Left hindlimb (tissue), 1 donor: ENCODE measurements around the gene SHC1.

Experiments
- DNase-seq: peaks from one replicate; pipeline ENCODE4 v3.0.0-alpha.2; 2018

The SHC1 gene

DNA sequence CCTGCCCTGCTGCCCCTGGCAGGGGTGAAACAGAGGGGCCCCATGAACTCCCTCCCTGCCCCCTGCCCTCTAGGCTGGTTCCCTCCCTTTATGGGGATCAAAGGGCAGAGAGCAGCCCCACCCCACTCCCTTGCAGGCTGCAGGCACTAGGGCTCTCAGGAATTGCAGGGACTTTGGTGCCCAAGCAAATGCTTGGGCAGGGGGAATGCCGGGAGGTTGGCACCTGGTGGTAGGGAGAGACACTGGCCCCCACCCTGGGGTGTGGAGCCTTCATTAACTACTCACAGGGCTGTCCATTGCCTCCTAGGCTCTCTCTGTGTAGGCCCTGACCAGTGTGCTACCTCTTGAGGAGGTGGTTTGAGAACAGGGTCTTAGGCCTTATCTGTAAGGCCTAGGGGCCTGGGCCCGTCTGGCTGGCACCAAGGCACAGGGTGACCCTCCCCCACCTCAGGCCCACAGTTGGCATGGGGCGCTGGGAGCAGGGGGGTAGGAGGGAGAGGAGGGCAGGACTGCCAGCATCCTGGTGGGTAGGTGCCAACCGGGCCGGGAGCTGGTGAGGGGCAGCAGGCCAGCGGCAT, 36.8 kb upstream of the SHC1 start:
- DNase-seq: peak; percentile 34

DNA sequence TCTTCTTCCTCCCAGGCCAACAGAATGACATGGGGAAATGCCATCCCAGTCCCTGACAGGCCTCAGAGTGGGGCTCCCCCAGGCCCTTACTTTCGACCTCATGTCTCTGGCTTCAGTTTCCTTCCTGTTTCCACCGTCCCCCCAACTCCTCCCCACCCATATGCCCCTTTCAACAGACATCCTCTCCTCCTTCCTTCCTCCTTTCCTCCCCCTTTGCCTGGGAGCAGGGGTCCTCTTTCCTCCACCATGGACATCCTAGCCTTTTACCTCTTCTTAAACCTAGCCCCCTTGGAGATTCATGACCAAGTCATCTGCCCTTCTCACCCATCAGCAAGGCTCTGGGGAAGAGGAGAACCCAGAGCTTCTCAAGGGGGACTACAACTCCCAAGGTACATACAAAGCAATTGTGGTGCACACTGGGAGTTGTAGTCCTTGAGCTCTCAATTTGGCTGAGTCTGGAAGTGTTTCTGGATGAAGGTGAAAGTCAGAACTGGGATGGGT, 36.1 kb upstream of the SHC1 start:
- peak; percentile 38 for DNase-seq

DNA sequence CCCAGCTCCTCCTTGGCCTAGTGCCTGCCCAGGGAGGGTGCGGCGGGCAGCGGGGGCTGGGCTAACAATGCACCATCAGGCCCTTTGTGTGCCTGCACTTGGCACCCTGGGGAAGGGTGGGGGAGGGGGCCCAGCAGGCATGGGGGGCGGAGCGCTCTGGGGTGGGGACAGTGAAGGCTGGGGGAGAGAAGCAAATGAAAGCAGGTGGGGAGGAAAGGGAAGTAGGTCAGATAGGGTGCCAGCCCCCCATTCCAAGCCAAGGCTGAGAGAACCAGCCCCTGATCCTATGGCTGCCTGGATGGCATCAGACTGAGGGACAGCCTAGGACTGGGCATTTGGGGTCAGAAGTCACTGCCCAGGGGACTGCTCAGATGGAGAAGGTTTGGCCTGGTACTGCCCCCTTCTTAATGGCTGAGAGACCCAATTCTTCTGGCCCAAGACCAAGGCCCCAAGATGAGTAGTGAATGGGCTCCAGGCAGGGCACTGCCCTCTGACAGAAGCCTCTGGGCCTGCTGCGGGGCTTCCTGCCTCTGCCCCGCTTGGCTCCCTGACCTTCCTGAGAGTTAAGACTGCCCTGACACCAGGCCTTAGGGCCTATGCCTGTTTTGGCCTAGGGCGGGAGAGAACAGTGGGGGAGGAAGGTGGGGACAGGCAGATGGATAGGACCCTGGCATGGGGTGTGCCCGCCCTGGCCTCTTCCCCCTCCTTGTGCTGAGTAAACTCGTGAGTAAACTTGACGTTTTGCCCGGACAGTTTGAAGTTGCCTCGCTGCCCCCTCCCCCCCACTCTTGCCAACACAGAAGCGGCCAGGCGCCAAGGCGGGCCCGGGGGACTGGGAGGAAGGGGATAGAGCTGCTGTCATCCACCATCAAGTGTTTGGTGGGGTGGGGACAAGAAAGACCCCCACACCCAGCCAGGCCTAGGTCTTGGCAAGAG, 34.8 kb upstream of the SHC1 start:
- DNase-seq: peak; percentile 34

DNA sequence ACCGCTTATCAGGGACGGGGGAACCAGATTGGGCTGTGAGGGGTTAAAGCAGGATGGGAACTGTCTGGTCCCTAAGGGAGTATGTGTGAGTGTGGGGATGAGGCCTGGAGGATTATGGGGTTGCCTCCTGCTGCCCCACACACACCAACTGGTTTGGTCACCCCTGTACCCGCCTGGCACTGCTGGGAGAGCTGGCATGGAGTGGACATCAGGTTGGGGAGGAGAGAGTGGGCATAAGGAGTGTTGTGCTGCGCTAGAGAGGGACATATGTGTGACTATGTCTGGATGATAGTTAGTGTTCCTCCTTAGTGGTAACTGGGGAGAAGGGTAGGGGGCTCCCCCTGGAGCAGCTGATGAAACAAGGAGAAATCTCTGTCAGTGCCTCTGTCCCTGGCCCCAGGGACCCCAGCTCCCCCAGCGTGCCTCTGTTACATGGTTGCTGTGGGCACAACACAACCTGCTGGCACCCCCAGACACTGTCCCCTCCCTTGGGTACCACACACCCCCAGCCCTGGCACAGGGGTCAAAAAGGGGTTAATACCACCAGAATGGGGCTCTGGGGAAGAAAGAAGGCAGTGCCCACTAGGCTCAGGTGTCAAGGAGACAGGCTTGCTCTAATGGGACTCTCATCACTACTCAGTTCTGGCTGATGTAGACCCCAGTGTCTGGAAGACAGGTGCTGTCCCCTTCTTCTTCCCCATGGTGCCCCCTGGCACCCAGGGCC, 34.0 kb upstream of the SHC1 start:
- peak; percentile 34 for DNase-seq

DNA sequence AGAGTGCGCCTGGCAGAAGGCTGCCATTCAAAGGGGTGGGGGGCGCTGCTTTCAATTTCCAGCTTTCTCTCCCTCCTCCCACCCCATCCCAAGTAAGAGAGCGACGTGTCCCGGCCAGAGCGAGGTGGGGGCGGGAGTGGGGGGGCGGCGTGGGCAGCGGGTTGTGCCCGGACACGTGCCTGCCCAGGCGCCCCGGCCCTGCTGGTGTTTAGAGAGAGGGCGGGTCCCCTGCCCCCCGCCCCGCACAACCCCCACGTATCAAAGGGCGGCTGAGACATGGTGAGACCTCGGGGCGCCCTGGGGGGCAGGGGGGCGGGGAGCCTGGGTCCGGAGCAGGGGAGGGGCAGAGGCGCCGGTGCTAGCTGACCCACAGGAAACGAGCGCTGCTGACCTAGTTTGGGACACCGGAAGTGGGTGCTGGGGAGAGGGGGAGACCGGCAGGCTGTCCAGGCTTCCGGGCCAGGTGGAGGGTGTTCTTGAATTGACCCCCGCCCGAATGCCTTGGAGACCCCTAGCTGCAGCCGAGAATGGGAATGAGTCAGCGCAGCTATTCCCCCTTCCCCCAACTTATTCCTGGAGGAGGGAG, 33.3 kb upstream of the SHC1 start:
- DNase-seq: peak; percentile 69

DNA sequence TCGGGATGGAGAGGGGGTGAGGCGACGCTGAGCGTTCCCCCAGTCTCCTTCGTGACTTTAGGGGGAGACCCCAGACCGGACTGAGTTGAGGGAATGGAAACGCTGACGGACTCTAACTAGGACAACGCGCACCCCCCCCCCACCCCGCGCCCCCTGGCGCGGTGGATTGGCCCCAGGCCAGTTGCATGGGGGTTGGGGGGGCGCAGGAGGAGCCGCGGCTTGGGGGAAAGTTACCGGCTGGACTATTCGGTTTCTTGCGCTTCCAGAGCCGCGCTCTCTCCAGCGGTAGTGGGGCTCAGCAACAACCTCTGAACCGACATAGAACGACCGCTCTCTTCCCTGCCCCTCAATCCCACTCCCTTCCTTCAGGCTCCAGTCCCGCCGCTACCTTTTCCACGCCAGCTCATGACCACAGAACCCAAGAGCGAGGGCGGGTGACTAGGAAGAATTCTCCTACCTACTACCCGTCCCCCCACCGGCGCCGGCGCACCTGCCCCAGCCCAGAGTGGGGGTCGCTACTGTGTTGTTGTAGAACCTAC, 32.7 kb upstream of the SHC1 start:
- DNase-seq: peak; percentile 59

DNA sequence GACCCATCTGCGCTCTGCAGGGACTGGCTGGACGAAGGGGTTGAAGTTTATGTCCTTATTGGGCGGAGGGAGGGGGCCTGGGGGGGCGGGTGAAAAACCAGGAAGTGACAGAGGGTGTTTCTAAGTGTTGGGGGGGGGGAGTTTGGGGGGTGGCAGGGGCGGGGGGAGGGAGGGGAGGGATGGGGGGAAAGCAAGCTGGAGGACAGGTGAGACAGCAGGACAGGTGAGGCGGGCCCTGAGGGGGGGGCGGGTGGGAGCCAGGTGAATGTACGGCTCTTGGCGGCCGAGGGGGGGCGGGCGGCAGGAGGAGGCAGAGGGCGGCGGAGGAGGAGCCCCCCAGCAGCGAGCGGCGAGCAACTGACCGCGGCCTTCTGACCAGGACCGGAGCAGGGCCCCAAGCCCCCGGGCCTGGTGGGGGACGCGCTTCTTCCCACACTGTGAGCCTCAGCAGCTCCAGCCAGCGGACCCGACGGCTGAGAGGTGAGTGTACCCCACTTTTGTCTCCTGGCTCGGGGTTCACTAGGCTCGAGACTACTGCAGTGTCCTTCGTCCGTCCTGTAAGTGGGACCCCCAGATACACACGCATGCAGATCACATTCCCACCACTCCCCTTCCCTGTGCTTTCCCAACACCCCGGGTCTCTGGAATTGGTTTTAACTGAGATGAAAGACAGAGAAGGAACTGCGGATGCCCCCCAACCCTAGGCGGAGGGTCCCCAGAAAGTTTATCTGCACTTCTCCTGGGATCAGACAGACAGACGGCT, 32.1 kb upstream of the SHC1 start, which contains the start of gene ZBTB7B:
Gene ZBTB7B (plus strand): TSS at position 339 of the 763 bp plus-strand sequence. CDS start 11,859 bp downstream, outside the sequence.
- peak; percentile 65 for DNase-seq

DNA sequence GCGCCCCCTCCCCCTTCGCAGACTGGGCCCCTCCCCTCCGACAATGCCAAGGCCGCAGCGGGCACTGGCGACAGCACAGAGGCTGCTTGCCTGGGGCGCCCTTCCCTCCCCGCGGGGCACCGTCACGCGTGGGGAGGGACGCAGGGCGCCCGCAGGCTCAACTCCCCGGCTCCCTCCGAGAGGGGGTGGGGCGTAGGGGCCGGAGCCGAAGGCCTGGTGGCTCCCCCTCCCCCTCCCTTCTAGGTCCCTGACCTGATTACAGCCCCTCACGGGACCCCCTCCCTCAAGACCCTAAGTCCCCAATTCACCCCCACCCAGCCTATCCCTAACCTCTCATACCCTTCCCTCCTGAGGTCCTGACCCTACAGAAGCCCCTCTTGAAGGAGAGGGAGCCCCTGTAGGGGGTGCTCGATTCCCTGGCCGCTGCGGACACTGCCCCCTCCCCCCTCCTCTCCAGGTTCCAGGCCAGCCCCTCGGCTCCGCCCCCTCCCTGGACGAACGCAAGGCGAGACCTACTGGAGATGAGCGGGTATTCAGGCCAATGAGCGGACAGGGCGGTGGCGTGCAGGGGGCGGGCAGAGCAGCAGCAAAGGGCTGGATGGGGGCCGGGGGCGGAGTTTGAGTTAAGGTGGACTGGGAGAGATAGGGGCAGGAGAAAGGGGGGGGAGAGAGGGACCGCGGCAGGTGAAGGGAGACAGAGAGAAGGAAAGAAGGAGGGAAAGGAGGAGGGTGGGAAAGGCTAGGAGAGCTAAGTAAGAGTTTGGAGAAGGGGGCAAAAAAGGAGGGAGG, 31.3 kb upstream of the SHC1 start:
- DNase-seq: peak; percentile 100

DNA sequence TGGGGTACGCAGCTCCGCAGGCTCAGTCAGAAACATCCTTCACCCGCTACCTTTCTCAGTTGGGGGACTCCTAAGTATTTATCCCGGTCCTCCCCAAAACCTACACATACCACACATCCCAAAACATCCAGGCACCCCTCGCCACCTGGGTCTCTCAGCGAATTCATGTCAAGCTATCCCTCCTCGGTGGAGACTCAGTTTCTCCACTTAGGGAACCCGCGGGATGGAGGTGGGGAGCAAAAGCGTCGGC, 30.8 kb upstream of the SHC1 start:
- no peak for DNase-seq

DNA sequence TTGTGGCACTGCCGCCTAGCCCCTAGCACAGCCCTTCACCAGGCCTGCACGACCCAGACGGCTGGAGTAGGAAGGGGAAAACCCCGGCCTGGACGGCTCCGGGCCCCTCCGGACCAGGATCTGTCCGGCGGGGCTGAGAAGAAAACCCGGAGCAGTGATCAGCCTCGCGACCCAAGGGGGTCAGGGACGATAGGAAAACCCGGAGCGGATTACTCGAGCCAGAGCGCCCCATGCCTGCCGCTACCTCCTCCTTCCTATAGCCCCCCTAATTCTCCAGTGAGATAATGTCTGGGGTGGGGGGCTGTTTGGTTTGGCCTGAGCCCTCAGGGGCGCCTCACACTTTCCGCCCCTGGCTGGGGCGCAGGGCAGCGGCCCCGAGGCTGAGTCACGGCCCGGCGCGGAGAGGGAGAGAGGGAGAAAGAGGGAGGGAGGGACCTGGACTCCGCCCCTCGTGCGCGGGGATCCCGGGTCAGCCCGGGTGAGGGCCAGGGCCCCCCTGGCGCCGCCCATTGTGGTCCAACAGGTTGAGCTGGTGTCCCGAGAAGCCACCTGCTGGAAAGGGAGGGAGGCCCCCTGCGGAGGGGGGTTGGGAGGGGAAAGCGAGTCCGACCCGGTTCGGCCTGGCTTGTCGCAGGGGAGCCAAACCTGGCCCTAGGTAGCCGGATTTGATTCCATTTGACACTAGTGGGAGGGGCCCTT, 30.3 kb upstream of the SHC1 start:
- peak; percentile 93 for DNase-seq

DNA sequence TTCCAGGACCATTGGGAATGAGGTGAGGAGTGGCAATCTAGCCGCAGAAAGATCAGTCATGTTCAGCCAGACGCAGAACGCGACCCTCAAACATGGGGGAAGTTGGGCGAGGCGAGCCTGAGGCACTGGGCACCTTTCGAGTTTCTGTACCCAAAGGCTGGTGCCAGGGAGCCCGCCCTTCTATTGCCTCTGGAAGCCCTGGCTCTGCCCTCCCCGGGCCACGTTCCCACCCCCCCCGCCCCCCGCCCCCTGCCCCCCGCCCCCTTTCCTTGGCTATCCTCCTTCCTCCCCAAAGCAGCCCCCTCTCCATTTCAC, 29.8 kb upstream of the SHC1 start:
- no peak for DNase-seq

DNA sequence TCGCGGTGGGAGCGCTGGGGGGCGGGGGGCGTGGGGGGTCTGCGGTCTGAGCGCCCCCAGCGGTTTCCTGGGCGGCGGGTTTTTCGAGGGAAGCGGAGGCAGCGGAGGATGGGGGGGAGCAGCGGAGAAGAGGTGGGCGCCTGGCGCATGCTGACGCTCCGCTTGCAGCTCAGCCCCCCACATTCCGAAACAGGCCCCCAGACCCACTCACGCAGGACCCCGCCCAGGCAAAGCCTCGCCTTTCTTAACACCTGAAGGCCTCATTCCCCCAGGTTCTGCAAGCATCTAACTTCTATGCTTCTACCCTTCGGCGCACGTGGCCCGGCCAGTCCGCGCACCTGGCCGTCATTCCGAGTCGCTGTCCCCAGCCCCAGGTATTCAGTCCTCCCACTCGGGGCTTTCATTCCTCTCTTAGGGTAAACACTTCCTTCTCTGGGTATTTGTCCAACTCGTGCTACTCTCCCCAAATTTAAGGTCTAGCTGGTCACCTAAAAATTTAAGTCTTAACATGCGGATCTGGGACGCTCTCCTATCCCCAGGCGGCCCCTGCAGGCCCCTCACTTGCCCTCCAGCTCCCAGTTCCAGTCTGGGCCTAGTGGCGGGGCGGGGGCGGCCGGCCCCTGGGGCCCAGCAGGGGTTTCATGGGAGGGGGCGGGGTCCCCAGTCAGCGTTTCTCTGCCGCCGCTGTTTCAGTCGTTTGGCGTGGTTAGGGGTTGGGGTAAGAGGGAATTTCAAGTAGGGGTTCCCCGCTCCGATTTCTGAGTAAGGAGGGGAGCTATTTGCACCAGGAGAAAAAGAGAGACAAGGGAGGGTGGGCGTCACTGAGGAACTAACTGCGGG, 29.2 kb upstream of the SHC1 start:
- no peak for DNase-seq

DNA sequence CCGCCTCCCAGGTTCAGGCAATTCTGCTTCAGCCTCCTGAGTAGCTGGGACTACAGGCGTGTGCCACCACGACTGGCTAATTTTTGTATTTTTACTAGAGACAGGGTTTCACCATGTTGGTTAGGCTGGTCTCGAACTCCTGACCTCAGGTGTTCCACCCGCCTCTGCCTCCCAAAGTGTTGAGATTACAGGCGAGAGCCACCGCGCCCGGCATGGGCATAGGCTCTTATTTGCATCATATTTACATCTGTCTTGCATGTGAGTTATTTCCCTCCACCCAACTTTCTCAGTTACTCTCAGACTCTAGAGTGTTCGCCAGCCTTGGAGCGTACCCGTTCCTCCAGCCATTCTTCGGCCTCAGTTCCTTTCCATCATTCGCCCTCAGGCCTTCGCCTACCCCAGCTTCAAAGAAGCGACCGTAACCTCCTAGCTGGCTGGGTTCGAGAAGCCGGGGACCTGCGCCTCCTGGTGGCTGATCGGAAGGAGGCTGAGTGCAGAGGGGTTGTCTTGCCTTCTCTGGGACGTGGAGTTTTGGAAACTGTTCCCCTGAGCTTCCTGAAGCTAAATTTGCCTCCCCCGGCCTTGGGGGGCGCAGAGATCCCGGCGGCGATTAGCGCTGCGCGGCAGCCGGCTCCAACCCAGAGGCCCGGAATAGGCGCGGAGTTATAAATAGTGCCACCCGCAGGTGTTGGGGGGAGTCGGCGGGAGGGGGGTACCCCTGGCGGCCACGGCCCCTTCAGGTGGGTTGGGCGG, 28.4 kb upstream of the SHC1 start:
- peak; percentile 82 for DNase-seq

DNA sequence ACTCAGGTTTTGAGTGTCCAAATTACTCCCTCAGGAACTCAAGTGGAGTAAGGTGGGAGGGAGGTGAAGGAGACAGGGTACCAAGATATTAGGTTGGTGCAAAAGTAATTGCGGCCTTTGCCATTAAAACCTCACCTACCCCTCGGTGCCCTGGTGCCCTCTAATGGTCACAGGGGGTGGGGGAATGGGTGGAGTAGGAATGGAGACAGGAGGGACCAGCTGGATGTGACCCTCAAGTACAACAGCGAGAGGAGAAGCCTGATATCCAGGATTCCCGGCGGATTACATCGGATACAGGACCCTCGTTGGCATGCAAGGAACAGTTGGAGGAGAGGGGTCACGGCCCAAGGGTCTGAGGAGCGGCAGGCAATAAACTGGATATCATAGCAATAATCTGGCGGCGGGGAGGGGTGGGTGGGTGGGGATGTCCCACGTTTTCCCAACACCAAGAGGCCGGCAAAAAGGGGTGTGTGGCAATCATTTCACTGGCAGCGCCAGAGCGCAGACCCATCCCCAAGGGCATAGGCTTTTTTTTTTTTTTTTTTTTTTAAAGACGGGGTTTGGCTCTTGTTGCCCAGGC, 27.7 kb upstream of the SHC1 start:
- DNase-seq: peak; percentile 19

DNA sequence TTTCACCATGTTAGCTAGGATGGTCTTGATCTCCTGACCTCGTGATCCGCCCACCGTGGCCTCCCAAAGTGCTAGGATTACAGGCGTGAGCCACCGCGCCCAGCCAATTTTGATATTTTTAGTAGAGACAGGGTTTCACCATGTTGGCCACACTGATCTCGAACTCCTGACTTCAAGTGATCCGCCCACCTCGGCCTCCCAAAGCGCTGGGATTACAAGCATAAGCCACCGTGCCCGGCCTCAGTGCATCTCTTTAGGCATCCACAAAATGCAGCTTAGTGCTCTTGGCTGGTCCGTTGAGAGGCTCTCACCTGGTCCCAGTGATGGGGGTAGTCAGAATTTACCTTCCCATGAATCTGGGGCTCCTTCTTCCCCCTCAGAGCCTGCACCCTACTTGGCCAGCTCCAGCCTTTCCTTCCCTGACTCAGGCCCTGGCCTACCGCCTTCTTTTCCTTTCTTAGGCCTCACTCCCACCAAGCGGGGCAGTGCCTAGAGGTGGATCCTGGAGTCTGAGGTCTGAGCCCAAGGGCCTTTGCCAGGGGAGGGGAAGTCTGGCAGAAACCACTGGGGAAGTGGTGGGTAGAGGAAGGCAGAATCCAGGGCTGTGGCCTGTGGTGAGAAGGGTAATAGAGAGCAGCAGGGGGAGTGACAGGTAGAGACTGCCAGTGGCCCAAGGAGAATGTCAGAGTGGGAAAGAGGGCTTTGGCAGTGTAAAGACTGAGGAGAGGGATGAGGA, 26.6 kb upstream of the SHC1 start:
- peak; percentile 29 for DNase-seq

DNA sequence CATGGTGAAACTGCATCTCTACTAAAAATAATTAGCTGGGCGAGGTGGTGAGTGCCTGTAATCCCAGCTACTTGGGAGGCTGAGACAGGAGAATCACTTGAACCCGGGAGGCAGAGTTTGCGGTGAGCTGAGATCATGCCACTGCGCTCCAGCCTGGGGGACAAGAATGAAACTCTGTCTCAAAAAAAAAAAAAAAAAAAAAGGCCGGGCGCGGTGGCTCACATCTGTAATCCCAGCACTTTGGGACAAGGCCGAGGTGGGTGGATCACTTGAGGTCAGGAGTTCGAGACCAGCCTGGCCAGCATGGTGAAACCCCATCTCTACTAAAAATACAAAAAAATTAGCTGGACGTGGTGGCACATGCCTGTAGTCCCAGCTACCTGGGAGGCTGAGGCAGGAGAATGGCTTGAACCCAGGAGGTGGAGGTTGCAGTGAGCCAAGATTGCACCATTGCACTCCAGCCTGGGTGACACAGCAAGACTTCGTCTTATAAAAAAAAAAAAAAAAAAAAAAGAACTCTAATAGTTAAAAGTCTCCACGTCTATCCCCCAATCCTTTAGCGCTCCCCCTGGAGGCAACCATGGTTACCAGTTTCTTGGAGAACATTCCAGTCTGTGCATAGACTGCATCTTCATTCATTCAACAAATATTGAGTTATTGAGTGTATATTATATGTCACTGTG, 24.9 kb upstream of the SHC1 start:
- peak; percentile 51 for DNase-seq

DNA sequence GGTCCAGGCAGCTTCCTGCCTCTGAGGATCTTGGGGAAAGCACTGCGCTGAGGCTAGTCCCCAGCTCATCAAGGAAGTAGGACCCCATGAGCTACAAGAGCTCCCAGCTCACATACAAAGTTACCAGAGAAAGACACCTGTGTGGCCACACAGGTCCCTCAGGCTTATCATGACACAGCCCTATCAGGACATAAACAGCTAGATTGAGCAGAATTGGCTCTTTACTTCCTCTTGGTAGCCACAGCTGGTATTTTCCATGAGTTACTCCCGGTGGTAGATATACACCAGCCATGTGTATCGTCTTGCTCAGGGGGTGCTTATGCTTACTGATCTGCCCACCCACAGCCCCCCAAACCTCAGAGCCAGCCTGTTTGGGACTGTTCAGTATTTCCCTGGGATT, 24.0 kb upstream of the SHC1 start:
- peak; percentile 26 for DNase-seq

DNA sequence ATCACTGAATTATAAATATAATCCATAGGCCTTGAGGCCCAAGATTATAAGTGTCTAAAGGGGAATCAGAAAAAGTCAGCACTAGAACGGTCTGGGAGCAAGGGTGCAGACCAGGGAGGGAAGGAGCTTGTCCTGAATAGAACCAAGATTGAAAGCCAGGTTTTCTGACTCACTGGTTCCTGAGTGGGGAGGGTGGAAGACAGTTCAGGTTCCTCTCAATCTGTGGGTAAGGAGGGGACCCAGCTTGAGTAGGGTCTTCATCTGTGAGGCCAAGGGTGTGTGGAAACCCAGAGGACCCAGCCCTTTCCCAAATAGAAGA, 23.7 kb upstream of the SHC1 start:
- no peak for DNase-seq
